ENCODE results near the gene LRRC4C. TPM values are rescaled to one million over a fixed set of nuclear protein-coding genes. Genes with fewer than 3 reads are reported as not detected.

The LRRC4C gene
- total RNA-seq, 2 donors from 2014 or later = 0.42 TPM; not detected in 1

DNA sequence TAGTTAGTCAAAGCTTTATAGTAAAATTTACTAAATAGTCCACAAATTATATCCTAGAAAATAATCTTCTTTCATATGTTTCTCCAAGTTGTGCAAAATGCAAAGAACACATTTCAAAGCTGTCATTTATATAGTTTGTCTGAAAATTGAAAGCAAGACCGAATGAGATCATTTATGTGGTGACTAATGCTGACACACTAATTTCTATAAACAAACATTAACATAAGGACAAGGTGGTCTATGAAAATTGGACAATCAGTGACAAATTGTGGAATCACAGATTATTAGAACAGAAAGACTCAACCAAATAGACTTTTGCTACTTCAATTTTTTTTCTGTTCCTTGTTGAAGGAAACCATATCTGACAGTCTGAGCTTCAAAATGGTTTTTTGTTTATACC lies 1056.1 kb downstream of the LRRC4C start:
- Histone ChIP-seq H3K4me1 (no peaks in the 10 kb centered on the region), H3K36me3 (no peaks in the 10 kb centered on the region), H3K27me3 (no peaks in the 10 kb centered on the region), H3K9ac (ENCODE audit: low read depth in 2 of 2, low read length in 2 of 2) (no peak overlapping the region), H3K9me3 (no peaks in the 10 kb centered on the region), H3K4me3 (no peak overlapping the region), H3K27ac (no peak overlapping the region)
- intact Hi-C loops (cut with DNase I) = no loop called here
- no peak for TF ChIP-seq CTCF (IDR thresholded peaks at IDR 0.05)
- DNase-seq = no peak

DNA sequence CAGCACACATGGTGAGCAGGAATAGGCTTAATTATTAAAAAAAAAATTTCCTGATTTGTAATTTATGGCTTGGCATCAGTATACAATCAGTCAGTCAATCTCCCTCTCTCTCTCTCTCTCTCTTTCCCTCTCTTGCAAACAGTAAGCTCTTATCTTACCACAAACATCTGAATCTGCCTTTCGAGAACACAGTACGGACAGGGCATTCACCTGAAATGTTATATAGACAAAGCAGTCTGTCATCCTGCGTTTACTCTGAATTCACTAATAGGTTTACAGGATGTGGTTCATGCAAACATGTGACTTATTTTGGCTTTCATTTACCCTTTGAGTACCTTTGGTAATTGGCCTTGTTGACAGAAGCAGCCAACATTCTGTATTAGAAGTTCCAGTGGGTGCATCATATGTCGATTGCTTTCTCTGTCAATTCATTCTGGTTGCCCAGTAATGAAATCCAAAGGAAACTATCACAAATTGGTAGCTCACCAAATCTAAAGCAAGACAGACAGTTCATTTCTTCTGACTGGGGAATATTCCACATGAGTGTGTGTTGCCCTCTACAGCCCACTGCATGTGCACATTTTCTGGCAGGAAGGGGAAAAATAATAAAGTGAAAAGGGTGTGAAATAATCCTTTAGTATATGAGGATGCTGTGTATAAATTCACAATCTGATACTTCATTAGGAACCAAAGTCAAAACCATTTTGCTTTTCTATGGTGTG lies 1058.2 kb downstream of the LRRC4C start:
- intact Hi-C loops (cut with DNase I) = no loop called here
- DNase-seq = no peak
- no peaks in the 10 kb centered on the region for H3K9me3 ChIP-seq
- no peak overlapping the region for H3K27ac ChIP-seq
- no peak overlapping the region for H3K9ac ChIP-seq (ENCODE audit: low read depth in 2 of 2, low read length in 2 of 2)
- no peaks in the 10 kb centered on the region for H3K4me1 ChIP-seq
- H3K4me3 ChIP-seq = no peak overlapping the region
- no peaks in the 10 kb centered on the region for H3K27me3 ChIP-seq
- H3K36me3 ChIP-seq = no peaks in the 10 kb centered on the region
- TF ChIP-seq CTCF (IDR thresholded peaks at IDR 0.05) = no peak

- intact Hi-C loops (cut with DNase I) = no loop called here
- Histone ChIP-seq H3K36me3 (no peaks in the 10 kb centered on the region), H3K27ac (no peak overlapping the region), H3K9ac (ENCODE audit: low read depth in 2 of 2, low read length in 2 of 2) (no peak overlapping the region), H3K27me3 (no peaks in the 10 kb centered on the region), H3K9me3 (no peaks in the 10 kb centered on the region), H3K4me3 (no peak overlapping the region), H3K4me1 (no peaks in the 10 kb centered on the region)
- TF ChIP-seq CTCF (IDR thresholded peaks at IDR 0.05) = no peak
- DNase-seq = no peak
Measured at GRCh38 chr11:40397141-40397540, 1062.3 kb downstream of the LRRC4C start.

- no peak for DNase-seq
- intact Hi-C loops (cut with DNase I) = no loop called here
Measured at GRCh38 chr11:40393511-40393910, 1065.9 kb downstream of the LRRC4C start.

GRCh38 chr11:40391679-40392078 lies 1067.8 kb downstream of the LRRC4C start:
- Histone ChIP-seq H3K4me1 (no peaks in the 10 kb centered on the region), H3K9ac (ENCODE audit: low read depth in 2 of 2, low read length in 2 of 2) (no peak overlapping the region)
- intact Hi-C loops (cut with DNase I) = no loop called here

More at GRCh38 chr11:40393511-40393910, 1065.9 kb downstream of the LRRC4C start:
- H3K27ac ChIP-seq = no peak overlapping the region
- H3K4me1 ChIP-seq = no peaks in the 10 kb centered on the region
- H3K27me3 ChIP-seq = no peaks in the 10 kb centered on the region
- TF ChIP-seq CTCF (IDR thresholded peaks at IDR 0.05) = no peak
- no peaks in the 10 kb centered on the region for H3K9me3 ChIP-seq
- H3K4me3 ChIP-seq = no peak overlapping the region
- H3K9ac ChIP-seq (ENCODE audit: low read depth in 2 of 2, low read length in 2 of 2) = no peak overlapping the region
- no peaks in the 10 kb centered on the region for H3K36me3 ChIP-seq

More at GRCh38 chr11:40391679-40392078, 1067.8 kb downstream of the LRRC4C start:
- H3K27me3 ChIP-seq = no peaks in the 10 kb centered on the region
- no peak for DNase-seq
- no peak for TF ChIP-seq CTCF (IDR thresholded peaks at IDR 0.05)
- H3K9me3 ChIP-seq = no peaks in the 10 kb centered on the region
- H3K36me3 ChIP-seq = no peaks in the 10 kb centered on the region
- H3K27ac ChIP-seq = no peak overlapping the region
- H3K4me3 ChIP-seq = no peak overlapping the region
